ENCODE measurements around the gene MSRB1.
"Not testable (repeated sequence)": the region's sequence is repeated elsewhere in the genome, so short reads cannot be mapped to it uniquely, and the experiment has no call there.

The MSRB1 gene

GRCh38 chr16:1960665-1961630, 17.9 kb upstream of the MSRB1 start:
- no peak for DNase-seq (ENCODE audit: low spot score)

GRCh38 chr16:1959269-1960039, 16.5 kb upstream of the MSRB1 start, which contains the start of gene NDUFB10:
TSS of gene NDUFB10 (plus strand) at chr16:1959538. CDS start at chr16:1959625, 87 bp downstream.
- peak; percentile 95 for DNase-seq (ENCODE audit: low spot score)

DNA sequence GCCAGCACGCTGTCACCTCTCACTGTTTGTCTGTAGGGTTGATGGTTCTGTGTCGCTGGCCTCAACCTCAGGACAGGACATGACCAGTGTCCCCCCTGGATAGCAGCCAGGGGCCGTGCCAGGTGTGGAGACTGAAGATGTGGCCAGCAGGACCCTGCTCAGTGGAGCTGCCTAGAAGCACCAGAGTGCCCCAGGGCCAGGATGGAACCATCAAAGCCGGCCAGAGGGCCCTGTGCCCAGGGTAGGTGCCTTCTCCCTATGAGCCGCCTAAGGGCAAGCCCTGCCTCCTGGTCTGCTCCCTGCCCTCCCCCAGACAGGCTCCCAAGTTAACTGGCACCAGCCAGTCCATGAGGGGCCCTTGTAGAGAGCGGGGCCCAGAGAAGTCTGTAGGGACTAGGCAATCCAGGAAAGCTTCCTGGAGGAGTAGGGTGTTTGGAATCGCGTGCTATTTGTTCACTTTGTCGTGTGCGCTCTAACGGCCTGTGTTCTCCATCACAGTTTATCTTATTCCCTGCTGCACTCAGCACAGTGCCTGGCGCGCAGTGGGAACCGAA, 15.8 kb upstream of the MSRB1 start:
- DNase-seq (ENCODE audit: low spot score): no peak

- DNase-seq (ENCODE audit: low spot score): not testable (repeated sequence)
Observed at GRCh38 chr16:1958143-1958491, 15.1 kb upstream of the MSRB1 start.

DNA sequence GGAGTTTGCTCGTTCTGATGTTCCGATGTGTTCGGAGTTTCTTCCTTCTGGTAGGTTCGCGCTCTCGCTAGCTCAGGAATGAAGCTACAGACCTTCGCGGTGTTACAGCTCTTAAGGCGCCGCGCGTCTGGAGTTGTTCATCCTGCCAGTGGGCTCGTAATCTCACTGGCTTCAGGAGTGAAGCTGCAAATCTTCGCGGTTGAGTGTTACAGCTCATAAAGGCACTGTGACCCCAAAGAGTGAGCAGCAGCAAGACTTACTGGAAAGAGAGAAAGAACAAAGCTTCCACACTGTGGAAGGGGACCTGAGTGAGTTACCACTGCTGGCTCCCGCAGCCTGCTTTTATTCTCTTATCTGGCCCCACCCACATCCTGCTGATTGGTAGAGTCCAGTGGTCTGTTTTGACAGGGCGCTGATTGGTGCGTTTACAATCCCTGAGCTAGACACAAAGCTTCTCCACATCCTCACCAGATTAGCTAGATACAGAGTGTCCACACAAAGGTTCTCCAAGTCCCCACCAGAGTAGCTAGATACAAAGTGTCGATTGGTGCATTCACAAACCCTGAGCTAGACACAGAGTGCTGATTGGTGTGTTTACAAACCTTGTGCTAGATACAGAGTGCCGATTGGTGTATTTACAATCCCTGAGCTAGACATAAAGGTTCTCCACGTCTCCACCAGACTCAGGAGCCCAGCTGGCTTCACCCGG, 14.6 kb upstream of the MSRB1 start:
- DNase-seq (ENCODE audit: low spot score): not testable (repeated sequence)

DNA sequence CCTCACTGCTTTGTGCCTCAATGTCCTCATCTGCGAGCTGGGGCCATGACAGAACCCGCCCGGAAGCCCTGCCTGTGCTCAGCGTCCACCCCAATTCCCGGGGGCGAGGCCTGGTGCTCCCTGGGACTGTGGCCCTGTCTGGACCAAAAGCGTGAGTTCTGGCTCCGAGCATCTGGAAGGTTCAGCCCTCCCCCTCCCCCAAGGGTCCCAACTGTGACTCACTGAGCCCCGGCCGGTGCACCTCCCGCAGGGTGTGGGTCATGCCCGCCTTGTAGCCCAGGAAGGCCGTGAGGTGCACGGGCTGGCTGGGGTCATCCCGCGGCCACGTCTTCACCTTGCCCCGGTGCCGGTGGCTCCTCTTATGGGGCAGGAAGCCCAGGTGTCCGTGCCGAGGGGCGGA, 10.7 kb upstream of the MSRB1 start:
- no peak for DNase-seq (ENCODE audit: low spot score)

DNA sequence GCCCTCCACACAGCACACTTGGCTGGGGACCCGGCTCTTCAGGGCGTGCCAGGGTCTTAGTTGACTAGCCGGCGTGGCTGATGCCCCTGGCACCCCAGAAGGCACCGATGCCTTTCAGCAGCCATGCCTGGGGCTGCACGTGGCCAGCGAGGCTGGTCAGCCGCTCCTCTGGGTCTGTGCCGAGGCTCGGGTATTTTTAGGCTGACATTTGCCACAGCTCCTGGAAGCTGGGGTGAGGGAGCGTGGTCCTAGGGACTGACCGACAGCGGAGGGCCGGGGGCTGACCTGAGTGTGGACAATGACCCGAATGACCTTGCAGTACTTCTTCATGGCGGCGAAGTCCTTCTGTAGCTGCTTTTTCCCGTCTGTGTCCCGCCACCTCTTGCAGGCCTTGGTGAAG, 7.6 kb upstream of the MSRB1 start:
- no peak for DNase-seq (ENCODE audit: low spot score)

DNA sequence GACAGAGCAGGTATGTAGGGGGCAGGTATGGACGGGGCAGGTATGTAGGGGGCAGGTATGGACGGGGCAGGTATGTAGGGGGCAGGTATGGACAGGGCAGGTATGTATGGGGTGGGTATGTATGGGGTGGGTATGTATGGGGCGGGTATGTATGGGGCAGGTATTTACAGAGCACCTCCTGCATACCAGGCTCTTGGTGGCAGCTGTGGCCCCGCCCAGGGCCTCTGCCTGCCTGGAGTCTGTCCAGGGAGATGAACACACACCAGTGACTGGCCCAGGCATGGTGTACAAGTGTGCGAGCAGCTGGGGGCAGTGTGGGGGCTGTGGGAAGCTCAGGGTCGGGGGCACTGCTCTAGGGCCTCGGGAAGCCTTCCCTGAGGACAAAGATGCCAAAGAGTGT, 7.0 kb upstream of the MSRB1 start:
- DNase-seq (ENCODE audit: low spot score): no peak

- no peak for DNase-seq (ENCODE audit: low spot score)
Observed at GRCh38 chr16:1949507-1949906, 6.5 kb upstream of the MSRB1 start.

GRCh38 chr16:1947369-1947670, 4.3 kb upstream of the MSRB1 start:
- DNase-seq (ENCODE audit: low spot score): no peak

DNA sequence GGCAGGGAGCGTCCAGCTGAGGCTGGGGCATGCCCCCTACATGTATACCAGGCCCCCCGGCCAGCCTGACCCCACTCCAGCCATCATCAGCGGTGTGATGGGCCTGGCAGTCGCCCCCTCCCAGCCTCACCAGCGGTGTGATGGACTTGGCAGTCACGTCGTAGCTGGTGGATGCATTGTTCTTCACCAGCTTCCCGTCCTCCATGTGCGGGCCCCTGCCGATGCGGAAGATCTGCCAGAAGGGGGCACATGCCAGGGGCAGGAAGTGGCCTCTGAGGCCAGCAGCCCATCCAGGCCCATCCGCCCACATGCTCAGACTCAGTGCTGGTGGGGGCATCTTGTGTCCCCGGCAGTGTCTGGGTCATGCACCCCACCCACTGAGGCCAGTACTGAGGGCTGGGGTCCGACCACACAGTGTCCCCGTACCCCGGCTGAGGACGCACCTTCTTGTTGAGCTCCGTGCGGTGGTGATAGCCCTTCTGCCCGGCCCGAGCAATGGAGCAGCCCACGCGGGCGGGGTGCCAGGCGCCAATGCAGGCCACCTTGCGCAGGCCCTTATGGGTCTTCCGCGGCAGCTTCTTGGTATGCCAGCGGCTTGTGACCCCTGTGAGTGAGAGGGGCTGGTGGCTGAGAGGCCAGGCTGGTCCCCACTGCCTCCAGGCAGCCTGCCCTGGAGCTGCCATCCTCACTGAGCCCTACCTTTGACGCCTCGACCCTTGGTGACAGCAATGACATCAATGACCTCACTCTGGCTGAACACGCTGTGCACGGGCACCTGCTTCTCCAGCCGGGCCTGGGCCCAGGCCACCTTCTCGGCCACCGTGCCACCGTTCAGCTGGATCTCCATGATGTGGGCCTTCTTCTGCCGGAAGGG, 3.7 kb upstream of the MSRB1 start:
- no peak for DNase-seq (ENCODE audit: low spot score)

GRCh38 chr16:1945559-1946391, 2.8 kb upstream of the MSRB1 start:
- DNase-seq (ENCODE audit: low spot score): no peak

GRCh38 chr16:1944612-1945199, 1.7 kb upstream of the MSRB1 start:
- no peak for DNase-seq (ENCODE audit: low spot score)

DNA sequence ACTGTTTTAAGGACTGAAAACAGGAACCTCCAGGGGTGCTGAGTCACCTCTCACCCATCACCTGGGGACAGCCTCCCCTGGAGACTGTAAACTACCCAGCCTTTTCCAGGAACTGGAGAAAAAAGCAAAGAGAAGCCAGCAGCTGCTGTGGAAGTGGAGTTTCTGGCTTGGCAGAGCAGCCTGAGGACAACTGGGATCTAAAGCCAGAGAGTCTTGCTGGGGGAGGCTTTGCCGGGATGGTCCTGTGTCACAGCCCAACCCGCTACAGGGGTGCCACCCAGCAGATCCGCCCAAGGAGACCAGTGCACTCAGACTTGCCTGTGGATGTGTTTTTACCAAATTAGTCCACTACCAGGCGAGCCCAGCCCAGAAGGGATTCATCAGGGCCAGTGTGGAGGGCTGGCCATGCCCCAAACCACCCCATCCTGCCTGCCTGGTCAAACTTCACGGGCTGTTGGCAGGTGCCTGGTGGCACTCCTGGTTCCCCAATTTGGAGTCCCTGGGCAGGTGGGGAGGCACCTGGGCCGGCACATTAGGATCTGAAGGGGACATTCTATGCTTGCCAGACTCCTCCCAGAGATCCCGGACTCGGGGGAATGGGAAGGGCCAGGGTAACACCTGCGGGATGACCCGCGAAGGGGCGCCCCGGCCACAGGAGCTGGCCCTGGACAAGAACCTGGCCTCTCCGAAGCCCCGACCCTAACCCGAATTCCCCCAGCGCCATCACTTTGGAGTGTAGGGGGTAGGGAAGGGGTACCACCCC, 771 bp downstream of the MSRB1 start:
- DNase-seq (ENCODE audit: low spot score): no peak

DNA sequence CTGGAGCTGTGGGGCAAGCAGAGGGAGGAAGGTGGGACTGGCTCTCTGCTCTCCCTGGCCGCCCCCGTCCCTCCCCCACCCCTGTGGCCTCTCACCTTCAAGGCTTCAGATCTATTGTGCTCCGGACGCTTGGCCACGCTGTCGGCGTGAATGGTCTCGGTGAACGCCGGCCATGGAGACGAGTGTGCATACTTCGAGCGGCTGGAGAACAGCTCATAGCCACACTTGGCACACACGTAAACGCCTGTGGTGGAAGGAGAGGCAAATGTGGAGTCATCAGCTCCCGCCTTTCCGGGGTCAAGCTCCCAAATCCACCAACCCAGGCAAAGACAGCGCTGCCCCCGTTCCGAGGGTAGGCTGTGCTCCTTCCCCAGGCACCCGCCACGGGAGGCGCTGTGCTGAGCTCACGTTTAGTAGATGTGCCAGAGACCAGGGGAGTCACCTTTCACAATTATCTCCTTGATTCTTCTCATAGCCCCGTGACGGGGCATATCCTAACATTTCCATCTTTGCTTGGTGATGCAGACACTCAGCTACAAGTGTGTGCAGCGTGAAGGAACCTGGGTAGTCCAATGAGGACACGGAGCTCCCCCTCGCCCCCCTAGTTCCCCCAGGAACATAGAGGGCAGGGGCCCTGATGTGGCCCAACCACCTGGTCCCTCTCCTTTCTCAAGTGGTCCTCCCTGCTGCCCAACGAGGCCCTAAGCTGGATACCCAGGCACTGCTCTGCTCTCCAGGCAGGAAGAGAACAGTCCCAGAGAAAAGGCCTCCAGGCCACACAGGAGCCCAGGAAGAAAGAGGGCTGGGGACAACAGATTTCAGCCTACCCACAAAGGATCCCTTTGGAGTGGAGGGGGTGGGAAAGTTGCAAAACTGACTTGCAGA, 1.6 kb downstream of the MSRB1 start:
- DNase-seq (ENCODE audit: low spot score): no peak

- no peak for DNase-seq (ENCODE audit: low spot score)
Observed at GRCh38 chr16:1940273-1941161, 2.5 kb downstream of the MSRB1 start.

DNA sequence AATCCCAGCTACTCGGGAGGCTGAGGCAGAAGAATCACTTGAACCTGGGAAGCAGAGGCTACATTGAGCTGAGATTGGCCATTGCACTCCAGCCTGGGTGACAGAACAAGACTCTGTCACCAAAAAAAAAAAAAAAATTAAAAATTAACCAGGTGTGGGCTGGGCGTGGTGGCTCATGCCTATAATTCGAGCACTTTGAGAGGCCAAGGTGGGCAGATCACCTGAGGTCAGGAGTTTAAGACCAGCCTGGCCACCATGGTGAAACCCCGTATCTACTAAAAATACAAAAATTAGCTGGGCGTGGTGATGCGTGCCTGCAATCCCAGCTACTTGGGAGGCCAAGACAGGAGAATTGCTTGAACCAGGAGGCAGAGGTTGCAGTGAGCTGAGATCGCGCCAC, 3.2 kb downstream of the MSRB1 start:
- not testable (repeated sequence) for DNase-seq (ENCODE audit: low spot score)
